GM18508 (cell line): ENCODE data around the gene NETO2.
"Not testable (repeated sequence)": the region's sequence is repeated elsewhere in the genome, so short reads cannot be mapped to it uniquely, and the experiment has no call there.

ENCODE experiments used
- ATAC-seq: cut with Tn5 transposase; IDR thresholded peaks from one replicate; pipeline ENCODE4 v1.9.1; 2021; ENCODE audit warnings: moderate number of reproducible peaks; ENCODE audit not compliant: insufficient read depth, unreplicated experiment

The NETO2 gene, protein sequence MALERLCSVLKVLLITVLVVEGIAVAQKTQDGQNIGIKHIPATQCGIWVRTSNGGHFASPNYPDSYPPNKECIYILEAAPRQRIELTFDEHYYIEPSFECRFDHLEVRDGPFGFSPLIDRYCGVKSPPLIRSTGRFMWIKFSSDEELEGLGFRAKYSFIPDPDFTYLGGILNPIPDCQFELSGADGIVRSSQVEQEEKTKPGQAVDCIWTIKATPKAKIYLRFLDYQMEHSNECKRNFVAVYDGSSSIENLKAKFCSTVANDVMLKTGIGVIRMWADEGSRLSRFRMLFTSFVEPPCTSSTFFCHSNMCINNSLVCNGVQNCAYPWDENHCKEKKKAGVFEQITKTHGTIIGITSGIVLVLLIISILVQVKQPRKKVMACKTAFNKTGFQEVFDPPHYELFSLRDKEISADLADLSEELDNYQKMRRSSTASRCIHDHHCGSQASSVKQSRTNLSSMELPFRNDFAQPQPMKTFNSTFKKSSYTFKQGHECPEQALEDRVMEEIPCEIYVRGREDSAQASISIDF

GRCh38 chr16:47143677-47144558 lies at the start of gene NETO2:
TSS of gene NETO2 (minus strand) at chr16:47143945. CDS start at chr16:47143612, 333 bp downstream.
- ATAC-seq: no peak

DNA sequence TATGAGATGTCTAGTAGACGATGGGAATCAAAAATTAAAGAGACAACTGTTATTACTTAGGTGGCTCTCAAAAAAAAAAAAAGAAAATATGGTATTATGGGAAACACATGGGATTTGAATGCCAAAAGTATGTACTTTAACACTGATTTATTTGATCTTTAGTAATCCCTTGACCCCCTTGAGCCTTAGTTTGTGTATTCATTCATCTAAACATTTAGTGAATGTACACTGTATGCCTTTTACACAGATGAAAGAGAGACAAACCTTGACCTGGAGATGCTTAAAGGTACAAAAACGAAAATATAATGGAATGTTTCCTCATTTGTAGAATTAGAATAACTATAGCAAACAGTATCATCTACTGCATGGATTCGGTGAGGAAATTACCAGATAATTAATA lies 38.6 kb upstream of the NETO2 start:
- no peak for ATAC-seq

DNA sequence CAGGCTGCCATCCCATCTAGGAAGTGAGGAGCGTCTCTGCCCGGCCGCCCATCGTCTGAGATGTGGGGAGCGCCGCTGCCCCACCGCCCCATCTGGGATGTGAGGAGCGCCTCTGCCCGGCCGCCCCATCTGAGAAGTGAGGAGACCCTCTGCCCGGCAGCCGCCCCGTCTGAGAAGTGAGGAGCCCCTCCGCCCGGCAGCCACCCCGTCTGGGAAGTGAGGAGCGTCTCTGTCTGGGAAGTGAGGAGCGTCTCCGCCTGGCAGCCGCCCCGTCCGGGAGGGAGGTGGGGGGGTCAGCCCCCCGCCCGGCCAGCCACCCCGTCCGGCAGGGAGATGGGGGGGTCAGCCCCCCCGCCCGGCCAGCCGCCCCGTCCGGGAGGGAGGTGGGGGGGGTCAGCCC lies 37.3 kb upstream of the NETO2 start:
- ATAC-seq: not testable (repeated sequence)

- no peak for ATAC-seq
Observed at GRCh38 chr16:47180073-47180472, 36.3 kb upstream of the NETO2 start.

DNA sequence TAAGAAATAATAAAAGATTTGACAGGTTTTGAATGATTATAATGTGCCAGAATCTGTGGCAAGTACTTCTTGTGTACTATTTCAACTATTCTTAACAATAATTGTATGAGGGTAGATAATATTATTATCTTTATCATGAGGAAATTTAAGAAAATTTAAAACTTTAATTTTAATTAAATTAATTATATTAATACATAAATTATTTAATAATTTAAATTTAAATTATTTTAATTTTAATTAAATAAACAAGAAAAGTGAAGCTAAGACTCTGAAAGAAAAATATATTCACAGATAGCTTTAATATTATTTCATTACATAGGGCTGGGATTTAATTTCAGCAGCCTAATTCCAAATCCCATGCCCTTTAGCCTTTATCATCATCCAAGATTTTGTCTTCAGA lies 31.4 kb upstream of the NETO2 start:
- no peak for ATAC-seq

- ATAC-seq: no peak
Observed at GRCh38 chr16:47162670-47163420, 19.1 kb upstream of the NETO2 start.

DNA sequence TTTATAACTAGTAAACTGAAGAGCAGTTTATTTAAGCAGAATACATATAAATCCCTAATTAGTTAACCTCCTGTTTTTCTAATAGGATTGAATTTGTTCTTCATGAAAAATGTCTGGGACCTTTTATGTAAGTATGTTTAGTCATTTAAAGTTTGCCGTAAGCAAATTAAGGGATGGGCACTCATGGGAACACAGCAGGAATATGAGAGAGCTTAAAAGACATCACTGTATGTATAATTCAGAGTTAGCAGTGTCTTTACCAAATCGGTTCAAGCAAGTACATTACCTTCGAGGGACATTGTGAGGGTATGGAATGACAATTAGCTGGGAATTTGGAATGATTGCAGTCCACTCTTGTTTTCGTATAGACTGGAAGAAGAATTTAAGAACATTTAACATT lies 17.7 kb upstream of the NETO2 start:
- ATAC-seq: no peak

DNA sequence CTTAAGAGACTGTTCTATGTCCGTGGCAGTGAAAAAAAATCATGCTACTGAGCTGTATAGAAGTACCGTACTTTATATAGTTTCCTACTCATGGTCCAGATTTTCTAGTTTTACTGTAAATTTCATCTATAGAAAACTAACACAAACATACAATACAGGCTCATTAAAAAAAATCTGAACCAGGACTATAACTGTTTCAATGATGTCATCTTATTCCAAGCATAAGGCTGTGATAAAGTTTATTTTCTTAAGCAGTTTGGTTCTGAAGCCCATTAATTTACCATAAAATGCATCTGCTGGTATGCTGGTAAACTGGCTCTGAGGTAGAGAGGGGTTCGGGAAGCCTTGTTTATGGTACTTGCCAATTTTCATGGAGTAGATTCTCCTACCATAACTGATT lies 16.7 kb upstream of the NETO2 start:
- ATAC-seq: no peak

- no peak for ATAC-seq
Observed at GRCh38 chr16:47158992-47159391, 15.2 kb upstream of the NETO2 start.

- no peak for ATAC-seq
Observed at GRCh38 chr16:47156680-47157215, 13.0 kb upstream of the NETO2 start.

DNA sequence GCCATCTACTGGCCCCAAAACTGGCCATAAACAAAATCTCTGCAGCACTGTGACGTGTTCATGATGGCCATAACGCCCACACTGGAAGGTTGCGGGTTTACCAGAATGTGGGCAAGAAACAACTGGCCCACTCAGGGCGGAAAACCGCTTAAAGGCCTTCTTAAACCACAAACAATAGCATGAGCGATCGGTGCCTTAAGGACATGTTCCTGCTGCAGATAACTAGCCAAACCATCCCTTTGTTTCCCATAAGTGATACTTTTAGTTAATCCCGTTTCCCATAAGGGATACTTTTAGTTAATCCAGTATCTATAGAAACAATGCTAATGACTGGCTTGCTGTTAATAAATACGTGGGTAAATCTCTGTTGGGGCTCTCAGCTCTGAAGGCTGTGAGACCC lies 8.8 kb upstream of the NETO2 start:
- ATAC-seq: not testable (repeated sequence)

DNA sequence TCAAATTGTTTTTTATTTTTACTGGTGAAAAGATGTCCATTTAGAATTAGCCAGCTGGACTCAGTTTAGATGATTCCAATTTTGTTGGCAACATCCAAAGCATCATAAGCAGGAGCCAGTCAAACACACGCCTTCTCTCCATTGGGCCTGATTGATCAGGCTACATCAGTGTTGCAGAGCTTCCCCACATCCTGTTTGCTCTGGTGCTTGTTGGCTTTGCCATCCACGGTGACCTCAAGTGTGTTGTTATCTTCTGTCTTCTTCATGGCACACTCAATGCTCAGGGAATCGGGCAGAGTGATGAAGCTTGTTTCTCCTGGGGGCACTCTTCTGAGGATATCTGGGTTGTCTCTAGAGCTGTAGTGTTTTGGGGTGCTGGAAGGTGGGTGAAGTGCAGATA lies 6.3 kb upstream of the NETO2 start:
- no peak for ATAC-seq

- ATAC-seq: no peak
Observed at GRCh38 chr16:47144559-47144877, 773 bp upstream of the NETO2 start.

DNA sequence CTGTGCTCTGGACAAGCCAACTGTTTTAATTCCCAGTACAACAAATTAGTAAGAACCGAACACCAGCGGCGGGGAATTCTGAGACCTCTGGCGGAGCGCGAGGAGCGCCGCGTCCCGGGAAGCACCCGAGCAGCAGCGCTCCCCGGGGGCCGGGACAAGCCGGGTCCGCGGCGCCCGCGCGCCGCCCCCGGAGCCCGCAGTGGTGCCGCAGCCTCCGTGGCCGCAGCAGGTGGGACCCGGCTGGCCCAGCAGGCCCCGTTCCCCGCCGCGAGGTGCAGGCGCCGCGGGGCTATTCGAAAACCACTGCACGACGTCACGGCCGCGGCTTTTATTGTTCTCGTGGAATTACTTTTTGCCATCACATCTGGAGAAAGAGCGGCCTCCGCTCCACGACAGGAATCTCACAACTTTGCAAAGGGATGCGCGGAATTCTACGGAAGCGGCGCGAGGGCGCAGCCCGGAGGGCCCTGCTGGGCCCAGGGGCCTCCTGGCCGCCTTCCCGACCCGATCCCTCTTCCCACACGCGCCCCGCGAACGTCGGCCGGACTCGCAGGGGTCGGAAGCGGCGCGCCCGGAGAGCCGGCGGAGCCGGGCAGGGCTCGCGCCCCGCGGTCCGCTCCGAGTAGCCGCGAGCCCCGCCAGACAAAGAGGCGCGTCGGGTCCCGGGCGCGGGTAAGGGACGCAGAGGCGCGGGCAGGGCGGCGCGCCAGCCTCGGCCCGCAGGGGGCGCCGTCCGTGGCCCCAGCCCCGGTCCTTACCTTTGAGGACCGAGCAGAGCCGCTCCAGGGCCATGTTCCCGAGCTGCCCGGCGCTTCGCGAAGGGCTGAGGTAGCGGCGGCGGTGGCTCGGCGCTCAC lies 696 bp downstream of the NETO2 start:
- no peak for ATAC-seq

GRCh38 chr16:47142486-47142820 lies 1.3 kb downstream of the NETO2 start:
- ATAC-seq: no peak

GRCh38 chr16:47141773-47142485 lies 1.8 kb downstream of the NETO2 start:
- peak; percentile 64 for ATAC-seq

- no peak for ATAC-seq
Observed at GRCh38 chr16:47140686-47141085, 3.1 kb downstream of the NETO2 start.

DNA sequence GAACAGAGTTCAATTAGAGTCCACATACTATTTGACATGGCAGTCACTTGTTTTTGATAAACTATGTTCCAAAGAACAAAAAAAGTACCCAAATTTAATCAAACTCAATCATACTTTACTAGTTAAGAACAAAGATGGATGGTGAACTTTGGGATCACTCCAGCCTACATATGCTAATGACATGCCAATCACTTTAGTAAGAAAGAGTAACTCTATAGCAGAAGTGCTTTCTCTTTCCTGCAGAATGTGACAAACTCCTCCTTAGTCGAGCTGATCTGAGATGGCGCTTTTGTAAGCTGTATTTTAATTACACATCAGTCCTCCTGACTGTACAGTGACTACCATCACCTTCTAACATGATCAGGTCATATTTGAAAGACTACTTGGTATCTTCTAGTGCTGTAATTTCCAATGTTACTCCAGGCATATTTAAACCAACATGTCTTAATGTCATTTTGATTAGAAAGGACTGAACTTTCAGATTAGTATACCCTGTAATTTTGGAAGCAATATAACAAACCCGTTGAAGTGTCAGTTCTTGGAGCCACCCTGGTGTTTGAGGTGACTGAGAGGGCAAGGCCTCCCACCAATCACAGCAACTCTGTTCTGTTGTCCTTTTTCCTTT lies 4.1 kb downstream of the NETO2 start:
- ATAC-seq: no peak
